KBM-7 (cell line): Measurements from ENCODE around the gene SLC22A23.

Source experiments
- DNase-seq: peaks from one replicate; pipeline ENCODE4 v3.0.0-alpha.2; 2015
- in situ Hi-C: fragments of 300-500 bp; cut with MboI; formaldehyde crosslinking; loops from 2 replicates; pipeline ENCODE4 v1.14.3; 2020; ENCODE audit warnings: low sequenced_read_pairs, low pct_unique_long_range_greater_than_20kb, mixed read lengths

The SLC22A23 gene

GRCh38 chr6:3456898-3457709, at the start of gene SLC22A23:
SLC22A23 (minus strand) TSS chr6:3457050; CDS start chr6:3456559, 491 bp downstream.
- in situ Hi-C loops, result no loop called here
- DNase-seq, result peak; percentile 60

- no peak for DNase-seq
- in situ Hi-C loops, result no loop called here
Measured at GRCh38 chr6:3506200-3506599, 49.4 kb upstream of the SLC22A23 start.

- in situ Hi-C loops, result no loop called here
- DNase-seq, result no peak
Measured at GRCh38 chr6:3504938-3505805, 48.3 kb upstream of the SLC22A23 start.

- DNase-seq, result no peak
- in situ Hi-C loops, result no loop called here
Measured at GRCh38 chr6:3504354-3504753, 47.5 kb upstream of the SLC22A23 start.

- in situ Hi-C loops, result no loop called here
- DNase-seq, result no peak
Measured at GRCh38 chr6:3501826-3502500, 45.1 kb upstream of the SLC22A23 start.

GRCh38 chr6:3500262-3501014, 43.6 kb upstream of the SLC22A23 start:
- in situ Hi-C loops, result no loop called here
- no peak for DNase-seq

GRCh38 chr6:3499603-3500002, 42.8 kb upstream of the SLC22A23 start:
- in situ Hi-C loops, result no loop called here

GRCh38 chr6:3496395-3496794, 39.5 kb upstream of the SLC22A23 start:
- no peak for DNase-seq
- in situ Hi-C loops, result no loop called here

More at GRCh38 chr6:3499603-3500002, 42.8 kb upstream of the SLC22A23 start:
- DNase-seq, result no peak

GRCh38 chr6:3494391-3495100, 37.7 kb upstream of the SLC22A23 start:
- in situ Hi-C loops, result no loop called here
- no peak for DNase-seq

- in situ Hi-C loops, result no loop called here
- DNase-seq, result no peak
Measured at GRCh38 chr6:3490625-3490980, 33.8 kb upstream of the SLC22A23 start.

- no peak for DNase-seq
- in situ Hi-C loops, result no loop called here
Measured at GRCh38 chr6:3489961-3490624, 33.2 kb upstream of the SLC22A23 start.

GRCh38 chr6:3489027-3489757, 32.3 kb upstream of the SLC22A23 start:
- in situ Hi-C loops, result no loop called here
- no peak for DNase-seq

- in situ Hi-C loops, result no loop called here
Measured at GRCh38 chr6:3484946-3485345, 28.1 kb upstream of the SLC22A23 start.

GRCh38 chr6:3484192-3484591, 27.3 kb upstream of the SLC22A23 start:
- in situ Hi-C loops, result no loop called here
- DNase-seq, result no peak

More at GRCh38 chr6:3484946-3485345, 28.1 kb upstream of the SLC22A23 start:
- DNase-seq, result no peak

- DNase-seq, result no peak
- in situ Hi-C loops, result no loop called here
Measured at GRCh38 chr6:3483675-3484074, 26.8 kb upstream of the SLC22A23 start.

GRCh38 chr6:3482869-3483268, 26.0 kb upstream of the SLC22A23 start:
- in situ Hi-C loops, result no loop called here
- no peak for DNase-seq

GRCh38 chr6:3481640-3482039, 24.8 kb upstream of the SLC22A23 start:
- DNase-seq, result no peak
- in situ Hi-C loops, result no loop called here
